ENCODE measurements around the gene CDCA7L.
A peak's percentile ranks its signal among the peaks of the same experiment; 100 is the strongest.

Gene CDCA7L, protein sequence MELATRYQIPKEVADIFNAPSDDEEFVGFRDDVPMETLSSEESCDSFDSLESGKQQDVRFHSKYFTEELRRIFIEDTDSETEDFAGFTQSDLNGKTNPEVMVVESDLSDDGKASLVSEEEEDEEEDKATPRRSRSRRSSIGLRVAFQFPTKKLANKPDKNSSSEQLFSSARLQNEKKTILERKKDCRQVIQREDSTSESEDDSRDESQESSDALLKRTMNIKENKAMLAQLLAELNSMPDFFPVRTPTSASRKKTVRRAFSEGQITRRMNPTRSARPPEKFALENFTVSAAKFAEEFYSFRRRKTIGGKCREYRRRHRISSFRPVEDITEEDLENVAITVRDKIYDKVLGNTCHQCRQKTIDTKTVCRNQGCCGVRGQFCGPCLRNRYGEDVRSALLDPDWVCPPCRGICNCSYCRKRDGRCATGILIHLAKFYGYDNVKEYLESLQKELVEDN

DNA sequence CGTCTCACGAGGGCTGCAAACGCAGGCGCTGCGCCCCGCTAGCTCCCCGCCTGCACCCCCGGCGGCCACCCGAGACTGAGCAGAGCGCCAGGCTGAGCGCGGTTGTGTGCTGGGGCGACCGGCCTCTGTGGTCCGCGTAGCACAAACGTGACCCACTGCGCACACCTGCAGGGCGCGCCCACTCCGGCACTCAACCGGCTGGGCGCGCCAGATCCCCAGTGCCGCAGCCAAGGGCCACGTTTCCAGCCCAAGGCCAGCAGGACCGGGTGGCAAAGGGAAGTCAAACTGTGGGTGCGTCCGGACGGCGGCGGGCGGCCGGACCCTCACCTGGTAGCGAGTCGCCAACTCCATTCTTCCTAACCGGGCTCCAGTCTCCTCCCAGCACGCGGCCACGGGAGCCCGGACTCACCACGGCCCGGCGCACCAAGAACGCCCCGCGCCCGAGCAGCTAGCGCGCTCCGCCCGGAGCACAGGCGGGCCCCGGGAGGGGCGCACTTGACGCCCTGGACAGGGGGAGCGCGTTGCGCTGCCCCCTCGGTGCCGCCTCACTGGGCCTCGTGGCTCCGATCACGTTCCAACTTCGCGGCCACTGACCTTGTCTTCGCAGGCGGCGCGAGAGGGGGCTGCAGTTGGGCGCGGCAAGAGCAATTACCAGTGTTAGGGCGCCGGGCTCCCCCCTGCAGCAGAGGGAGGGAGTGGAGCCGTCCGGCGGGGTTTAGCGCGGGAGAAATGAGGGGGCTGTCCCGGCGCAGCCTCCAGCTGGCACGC lies at the start of gene CDCA7L:
Gene CDCA7L, minus strand, starts transcription at position 446 of the 768 bp plus-strand sequence. Its CDS starts 95 bp downstream, at position 351.
- DNase-seq, result no peak

DNA sequence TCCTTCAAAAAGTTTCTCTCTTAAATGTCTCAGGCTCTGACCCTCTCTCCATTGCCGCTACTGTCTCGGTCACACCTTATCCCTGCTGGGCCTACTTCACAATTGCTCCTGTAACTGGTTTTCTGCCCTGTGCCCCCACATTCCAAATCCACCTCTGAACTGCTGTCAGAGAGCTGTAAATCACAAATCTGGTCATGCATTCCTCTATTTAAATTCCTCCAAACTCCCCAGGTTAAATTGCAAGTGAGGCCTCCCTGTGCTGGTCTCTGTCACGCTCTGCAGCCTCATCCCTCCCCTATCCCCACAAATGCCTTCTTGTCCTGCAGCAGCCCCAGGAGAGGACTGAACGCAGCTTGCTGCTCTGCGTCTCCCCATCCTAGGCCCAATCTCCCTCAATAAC lies 40.4 kb upstream of the CDCA7L start:
- DNase-seq, result no peak

DNA sequence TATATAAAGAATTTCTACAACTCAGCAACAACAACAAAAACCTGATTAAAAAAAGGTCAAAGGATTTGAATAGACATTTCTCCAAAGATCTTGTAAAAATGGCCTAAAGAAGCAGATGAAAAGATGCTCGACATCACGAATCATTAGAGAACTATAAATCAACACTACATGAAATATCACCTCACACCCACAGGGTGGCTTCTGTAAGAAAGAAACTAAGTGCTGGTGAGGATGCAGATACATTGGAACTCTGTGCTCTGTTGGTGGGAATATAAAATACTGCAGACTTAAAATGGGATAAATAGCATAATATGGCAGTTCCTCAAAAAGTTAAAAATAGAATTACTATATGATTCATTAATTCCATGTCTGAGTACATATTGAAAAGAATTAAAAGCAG lies 38.3 kb upstream of the CDCA7L start:
- no peak for DNase-seq

DNA sequence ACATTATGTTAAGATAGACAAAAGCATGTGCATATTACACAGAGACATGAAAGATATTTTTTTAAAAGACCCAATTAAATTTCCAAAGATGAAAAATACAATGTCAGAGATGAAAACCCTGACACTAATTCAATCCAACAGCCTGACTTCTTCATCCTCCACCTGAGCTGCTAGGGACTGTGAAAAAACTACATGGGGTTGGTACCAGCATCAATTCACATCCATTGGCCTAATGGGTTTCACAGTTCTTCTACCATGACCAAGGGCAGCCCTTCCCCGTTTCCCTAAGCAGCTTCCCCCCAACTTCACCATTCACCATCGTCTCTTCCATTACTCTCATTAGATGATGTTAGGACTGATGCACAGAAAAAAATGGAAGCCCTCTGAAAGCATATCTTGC lies 37.4 kb upstream of the CDCA7L start:
- DNase-seq, result no peak

DNA sequence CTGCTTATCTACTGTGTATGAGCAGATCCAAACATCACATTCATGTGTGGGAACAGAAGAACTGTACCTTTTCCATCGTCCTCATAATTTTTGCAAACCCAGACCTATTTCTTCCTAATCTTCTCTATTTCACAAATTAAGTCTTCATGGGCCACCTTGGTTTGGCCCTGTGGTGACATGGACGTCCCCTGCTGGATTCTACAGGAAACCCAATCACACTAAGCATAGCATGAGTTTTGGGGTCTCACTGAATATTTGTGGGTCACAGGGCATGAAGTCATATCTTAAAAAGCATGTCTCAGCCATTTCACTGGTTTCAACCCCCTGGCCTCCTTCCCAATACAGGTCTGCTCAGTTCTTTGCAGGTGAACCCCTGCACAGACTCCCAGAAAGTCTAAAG lies 35.8 kb upstream of the CDCA7L start:
- no peak for DNase-seq

DNA sequence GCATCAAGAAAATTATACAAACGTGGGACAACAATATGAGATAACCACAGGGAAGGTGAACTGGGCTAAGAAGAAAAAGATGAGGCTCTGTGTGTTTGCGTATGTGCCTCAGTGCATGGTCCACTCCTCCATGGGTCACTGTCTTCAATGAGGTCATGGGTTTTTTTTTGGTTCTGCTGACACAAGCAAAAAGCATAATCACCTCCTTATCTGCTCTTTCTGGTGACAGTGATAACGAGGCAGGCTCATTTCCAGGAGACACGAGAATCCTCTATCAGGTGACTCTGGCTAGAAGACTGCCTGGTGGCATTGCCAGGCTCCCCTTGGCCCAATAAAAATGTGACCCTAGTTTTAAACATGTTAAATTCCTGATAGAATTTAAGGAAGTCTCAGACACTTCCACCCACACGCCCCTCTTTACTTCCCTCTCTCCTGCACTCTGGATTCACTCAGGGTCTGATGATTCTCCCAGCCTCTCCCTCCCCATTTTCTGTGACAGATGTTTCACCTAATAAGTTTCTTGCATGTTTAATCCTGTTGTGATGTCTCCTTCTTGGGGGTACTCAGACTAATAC lies 35.3 kb upstream of the CDCA7L start:
- DNase-seq, result no peak

DNA sequence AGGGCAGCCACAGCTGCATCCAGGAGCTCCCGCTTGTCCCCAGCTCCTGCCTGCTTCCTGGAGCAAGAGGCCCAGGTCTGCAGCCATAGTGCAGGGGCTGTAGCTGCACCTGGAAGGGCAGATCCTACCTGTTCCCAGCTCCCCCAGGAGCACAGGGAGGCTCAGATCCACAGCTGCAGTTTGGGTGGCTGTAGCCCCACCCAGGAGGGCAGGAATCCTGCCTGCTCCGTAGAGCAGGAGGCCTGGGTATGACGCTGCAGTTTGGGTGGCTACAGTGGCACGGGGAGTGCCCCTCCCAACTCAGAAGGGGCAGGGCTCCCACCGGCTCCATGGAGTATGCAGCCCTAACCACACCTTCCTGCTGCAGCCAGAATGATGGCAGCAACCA lies 26.7 kb upstream of the CDCA7L start:
- peak; percentile 87 for DNase-seq

DNA sequence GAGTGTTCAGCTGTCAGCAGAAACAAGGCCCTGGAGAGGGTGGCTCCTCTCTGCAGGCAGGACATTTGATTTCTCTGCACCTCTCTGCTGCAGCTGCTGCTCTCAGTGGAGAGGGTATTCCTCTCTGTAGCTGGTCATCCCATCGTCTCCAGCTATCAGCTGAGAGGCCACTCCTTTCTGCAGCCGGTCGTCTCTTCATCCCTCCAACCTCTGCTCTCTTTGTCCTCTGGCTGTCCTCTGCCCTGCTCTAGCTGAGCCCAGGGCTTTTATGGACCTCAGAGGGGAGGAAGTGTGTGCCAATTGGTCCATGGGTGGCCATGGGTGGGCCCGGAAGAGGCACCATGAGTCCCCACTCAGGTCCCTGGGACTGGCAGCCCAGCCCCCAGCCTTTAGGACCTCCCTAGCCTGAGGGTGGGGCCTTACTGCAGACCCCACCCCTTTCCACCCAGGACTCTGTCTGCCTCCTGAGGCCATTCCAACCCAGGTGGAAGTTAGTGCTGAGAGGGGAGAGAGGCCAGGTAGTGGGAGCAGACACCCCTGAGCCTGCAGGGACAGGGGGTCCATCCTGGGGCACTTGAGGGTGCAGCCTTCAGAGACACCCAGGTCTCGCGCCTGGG lies 26.2 kb upstream of the CDCA7L start:
- DNase-seq, result peak; percentile 89

DNA sequence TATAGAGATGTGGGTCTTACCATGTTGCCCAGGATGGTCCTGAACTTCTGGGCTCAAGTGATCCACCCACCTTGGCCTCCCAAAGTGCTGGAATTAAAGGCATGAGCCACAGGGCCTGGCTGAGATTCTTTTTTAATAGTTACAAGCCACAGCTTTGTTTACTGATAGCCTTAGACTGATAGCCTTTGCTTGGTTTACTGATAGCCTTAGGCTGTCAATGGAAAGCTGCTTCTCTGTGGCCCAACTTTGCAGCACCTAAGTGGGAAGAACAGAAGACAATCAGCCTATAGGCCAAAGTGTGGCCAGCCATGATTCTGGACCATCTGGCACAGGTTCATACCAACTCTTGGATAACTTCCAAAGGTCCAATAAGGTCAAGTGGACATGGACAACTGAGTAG lies 24.1 kb upstream of the CDCA7L start:
- no peak for DNase-seq

DNA sequence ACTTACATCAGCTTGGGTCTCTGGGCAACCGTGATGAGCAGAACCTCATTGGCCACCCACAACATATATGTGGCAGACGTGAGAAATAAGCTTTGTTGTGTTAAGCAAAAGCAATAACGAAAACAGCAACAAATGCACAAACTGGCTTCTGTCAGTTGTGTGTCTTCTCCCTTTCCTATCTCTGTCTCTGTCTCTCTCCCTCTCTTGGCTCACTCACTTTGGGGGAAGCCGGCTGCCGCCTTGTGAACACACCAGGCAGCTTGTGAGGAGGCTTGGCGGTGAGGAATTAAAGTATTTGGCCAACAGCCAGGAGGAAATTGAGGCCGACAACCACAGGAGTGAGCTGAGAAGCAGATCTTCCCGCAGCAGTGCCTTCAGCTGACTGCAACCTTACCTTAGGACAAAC lies 21.9 kb upstream of the CDCA7L start:
- DNase-seq, result no peak

DNA sequence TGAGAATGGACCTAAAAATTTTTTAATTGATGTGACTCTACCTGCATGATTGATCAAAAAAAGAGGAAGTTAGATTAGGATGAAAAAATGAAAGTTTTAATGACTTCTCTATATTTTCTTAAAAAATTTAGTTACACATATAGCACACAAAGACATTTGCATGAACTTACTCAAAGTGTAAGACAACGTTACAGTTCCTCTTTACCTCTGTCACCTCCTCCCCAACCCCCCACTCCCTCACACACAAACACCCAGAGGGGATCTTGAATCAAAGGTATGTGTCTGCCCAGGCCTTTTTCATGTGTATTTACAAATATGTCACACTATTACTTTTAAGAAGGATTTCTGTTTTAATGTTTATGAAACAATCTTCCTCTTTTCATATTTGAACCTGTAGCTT lies 20.6 kb upstream of the CDCA7L start:
- no peak for DNase-seq

DNA sequence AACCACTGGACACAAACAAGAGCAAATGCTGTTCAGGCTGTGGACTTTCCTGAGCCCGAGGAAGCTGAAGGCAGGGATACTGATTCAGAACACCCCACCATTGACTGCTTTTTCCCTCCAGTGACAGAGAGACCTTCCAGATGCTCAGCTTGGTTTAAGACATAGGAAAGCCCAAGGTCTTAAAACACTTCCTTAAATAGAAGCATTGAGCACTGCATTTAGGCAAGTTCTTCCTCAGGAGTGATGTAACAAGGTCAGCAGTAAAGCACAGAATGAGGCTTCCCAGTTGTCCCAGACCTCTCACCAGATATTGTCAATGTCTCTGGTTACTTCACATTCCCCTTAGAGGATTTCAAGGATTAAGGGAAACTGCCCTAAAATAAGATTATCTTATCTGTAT lies 19.6 kb upstream of the CDCA7L start:
- no peak for DNase-seq

DNA sequence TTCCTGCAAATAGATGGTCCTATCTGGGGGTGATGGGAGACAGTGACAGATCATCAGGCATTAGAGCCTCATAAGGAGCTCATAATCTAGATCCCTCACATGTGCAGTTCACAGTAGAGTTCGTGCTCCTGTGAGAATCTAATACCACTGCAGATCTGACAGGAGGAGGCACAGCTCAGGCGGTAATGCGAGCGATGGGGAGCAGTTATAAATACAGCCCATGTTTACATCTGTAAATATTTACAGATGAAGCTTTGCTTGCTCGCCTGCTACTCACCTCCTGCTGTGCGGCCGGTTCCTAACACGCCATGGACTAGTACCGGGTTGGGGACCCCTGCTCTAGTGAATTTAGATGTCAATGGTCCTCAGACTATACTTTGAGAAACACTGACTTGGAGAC lies 17.0 kb upstream of the CDCA7L start:
- no peak for DNase-seq

DNA sequence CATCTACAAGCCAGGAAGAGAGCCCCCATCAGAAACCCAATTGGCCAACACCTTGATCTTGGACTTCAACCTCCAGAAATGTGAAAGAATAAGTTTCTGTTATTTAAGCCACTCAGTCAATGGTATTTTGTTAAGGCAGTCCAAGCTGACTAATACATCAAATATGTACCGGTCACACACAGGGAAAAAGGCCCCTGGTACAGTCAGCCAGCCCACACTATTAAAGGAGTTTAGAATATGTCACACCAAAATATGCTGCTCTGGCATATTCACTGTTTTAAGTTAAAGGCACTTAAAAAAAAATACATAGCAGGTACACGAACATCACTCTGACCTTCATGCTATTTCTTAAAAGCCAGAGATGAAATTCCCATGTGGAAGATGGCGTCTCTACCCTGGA lies 15.2 kb upstream of the CDCA7L start:
- no peak for DNase-seq

DNA sequence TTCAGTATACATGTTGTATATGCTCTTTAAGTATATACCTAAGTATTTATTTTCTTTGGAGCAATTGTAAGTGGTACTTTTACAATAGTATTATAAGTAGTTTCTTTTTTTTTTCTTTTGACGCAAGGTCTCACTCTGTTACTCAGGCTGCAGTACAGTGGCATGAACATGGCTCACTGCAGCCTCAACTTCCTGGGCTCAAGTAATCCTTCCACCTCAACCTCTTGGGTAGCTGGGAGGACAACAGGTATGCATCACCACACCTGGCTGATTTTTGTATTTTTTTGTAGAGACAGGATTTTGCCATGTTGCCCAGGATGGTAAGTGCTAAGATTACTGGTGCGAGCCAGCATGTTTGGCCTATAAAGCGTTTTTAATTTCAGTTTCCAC lies 13.7 kb upstream of the CDCA7L start:
- no peak for DNase-seq

DNA sequence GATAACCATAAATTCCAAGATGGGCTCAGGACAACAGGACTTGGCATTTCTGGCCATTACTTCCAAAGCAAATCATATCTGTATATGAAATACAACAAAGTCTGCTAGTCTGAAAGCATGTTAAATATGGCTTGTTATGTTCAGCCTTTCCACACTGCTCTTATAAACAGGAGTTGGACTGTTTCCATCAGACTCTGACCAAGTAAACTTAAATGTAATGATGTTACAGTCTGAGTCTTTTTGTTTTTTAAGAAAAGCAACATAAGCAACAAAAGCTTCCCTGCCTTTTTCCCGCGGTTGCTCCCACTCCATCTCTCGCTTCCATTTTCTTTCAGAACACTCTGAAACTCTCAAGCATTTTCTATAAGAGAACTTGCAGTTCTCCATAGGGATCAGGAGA lies 8.1 kb upstream of the CDCA7L start:
- no peak for DNase-seq

DNA sequence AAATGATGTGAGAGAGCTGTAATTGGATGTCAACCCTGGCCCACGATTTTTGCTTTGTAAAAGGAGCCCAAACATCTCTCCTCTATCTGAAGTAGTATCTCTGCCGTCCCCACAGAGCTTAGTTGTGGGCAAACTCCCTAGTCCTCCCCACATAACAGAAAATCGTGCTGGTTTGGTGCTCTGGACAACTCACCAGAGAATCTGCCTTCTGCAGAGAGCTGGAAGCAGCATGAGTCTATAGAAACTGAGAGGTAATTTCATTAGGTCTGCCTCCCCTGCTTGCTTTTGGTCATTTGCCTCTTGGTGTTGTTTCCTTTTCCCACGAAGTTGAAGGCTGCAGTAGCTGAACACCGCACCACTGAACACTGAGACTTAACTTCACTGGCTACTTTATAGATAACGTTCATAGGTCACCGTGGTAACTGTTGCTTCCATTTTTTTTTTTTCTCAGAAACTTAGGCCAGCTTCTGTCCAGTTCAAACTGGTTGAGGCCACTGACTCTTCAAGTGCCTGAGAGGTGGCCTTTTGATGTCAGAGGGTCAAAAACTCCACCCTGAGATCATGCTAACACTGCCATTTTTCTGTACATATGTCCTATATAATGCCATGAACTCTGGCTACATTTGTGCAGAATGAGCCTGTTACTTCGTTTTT lies 3.3 kb upstream of the CDCA7L start:
- DNase-seq, result no peak

DNA sequence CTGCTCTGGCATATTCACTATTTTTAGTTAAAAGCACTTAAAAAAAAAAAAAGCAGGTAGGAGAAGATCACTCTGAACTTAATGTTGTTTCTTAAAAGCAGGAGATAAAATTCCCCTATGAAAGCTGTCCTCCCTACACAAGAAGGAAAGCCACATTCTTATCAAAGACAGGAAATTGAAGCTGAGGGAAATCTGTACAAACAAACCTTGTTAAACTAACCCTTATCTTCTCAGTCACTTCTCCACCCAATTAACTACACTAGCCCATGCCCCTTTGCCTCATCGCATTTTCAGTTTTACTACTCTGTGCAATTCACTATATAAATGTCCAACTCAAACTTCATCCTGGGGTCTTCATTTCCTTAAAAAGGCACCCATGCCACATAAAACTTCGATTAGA lies 2.7 kb upstream of the CDCA7L start:
- no peak for DNase-seq

DNA sequence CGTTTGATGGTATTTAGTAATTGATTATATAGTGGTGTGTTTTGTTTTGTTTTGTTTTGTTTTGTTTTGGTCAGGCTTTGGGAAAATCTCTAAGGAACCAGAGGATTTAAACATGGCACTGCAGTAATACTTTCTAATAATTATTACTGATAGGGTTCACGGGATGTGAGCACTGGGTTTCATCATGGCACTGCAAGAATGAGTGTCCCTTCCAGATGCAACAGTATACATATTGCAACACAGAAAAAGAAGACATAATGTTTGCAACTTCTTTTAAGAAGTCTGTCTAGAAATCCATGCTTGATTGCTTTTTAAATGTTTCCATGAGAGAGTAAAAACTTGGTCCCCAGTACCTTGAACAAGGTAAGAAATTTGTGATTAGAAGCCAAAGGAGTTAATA lies 2.2 kb upstream of the CDCA7L start:
- no peak for DNase-seq

DNA sequence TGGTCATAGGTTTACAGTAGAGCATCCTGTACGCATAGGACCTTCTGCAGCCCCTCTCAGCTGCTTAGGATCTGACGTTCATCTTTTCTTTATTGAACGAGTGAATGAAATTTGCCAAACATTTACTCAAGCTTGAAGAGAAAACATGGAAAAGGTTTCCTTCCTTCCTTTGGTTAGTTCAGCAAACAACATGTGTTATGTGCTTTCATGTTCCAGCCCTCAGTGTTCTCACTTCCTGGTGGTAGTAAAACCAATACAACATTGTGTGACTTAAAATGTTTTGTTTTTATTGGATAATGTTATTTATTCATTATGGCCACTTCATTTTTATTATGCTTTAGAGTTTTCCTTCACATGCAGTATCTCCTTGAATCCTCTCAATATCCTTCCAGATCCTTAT lies 1.4 kb upstream of the CDCA7L start:
- DNase-seq, result no peak

DNA sequence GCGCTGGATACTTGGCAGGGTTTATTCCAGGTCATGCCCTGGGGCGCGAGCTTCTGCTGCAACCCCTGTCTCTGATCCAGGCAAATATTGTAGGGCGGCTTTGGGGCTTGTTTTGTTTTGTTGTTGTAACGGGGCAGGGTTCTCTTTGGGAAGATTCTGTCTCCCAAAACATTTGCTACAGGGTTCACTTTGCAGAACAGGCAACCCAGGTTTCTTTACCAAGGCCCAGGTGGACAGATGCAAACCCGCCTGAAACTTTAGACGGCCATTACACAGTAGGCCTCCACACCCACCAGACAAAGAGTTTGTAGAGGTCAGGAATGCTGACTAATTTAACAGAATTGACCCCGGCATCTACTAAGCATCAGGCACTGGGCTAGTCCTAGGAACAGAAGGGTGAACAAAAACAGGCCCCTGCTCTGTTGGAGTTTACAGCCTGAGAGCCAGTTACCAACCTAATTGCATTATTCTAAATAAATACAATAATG lies 567 bp upstream of the CDCA7L start:
- DNase-seq, result no peak

DNA sequence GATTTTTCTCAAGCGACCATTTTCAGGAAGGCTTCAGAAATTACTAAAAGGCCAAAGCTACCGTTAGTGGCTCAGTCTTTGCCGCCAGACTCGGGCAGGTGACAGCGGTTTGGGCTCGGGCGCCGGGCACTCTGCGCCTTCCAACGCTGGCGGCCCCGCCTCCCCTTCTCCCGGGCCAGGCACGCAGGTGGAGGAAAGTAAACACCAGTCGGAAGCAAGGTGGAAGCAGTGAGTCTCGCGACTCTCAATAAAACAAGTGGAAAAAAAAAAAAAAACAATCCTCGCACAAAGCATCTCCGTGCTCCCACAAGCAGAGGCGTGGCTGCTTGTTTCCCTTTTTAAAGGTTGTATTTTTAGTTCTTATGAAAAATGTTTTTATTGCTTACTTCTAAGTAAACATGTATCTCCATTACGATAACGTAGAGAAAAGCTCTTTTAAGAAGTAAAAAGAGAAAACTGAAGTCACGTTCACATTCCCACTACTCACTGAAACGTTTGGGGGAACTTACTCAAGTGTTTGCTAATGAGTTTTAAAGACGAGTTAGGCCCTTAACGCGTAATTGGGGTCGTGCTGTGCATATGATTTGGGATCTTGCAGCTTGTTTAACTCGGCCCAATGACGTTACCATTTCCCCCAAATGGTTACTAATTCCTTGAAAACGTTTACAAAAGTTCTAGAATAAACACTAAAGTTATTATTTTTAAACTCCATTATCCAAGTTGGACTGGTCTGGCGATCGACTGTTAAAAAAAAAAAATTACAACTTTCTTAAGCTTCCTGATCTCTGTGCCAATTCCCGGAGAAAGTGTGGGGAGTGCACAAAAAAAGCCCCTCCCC lies 864 bp downstream of the CDCA7L start:
- DNase-seq, result peak; percentile 71

Data from SHP77 treated with DMSO at 0.1 percent for 48 hours (cell line).